HG03378 (cell line): ENCODE measurements around the gene FBXW12.
"Not testable (repeated sequence)": the region's sequence is repeated elsewhere in the genome, so short reads cannot be mapped to it uniquely, and the experiment has no call there.

Source experiments
- ATAC-seq: cut with Tn5 transposase; IDR thresholded peaks from one replicate; pipeline ENCODE4 v1.9.1; 2021; ENCODE audit warnings: mild to moderate bottlenecking, moderate library complexity; ENCODE audit not compliant: unreplicated experiment

The FBXW12 gene, protein sequence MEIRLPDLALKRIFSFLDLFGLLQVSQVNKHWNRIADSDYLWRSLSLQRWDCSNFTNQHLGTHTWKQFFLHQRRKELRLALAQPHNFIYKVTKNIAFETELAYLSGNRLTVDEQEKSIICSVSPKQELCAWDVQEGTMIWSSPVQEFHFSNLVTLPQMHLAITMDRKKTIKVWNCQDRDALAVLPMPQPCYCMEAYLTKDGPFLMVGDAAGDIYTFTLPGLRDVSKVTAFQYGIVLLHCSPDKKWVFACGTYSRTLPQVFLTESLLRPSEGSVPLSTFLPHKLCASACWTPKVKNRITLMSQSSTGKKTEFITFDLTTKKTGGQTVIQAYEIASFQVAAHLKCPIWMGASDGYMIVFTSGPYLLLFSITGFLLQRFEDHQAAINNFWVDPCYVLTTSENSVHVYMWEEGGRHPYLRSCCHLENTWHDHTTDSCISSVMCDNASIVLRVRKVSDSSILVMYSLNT

DNA sequence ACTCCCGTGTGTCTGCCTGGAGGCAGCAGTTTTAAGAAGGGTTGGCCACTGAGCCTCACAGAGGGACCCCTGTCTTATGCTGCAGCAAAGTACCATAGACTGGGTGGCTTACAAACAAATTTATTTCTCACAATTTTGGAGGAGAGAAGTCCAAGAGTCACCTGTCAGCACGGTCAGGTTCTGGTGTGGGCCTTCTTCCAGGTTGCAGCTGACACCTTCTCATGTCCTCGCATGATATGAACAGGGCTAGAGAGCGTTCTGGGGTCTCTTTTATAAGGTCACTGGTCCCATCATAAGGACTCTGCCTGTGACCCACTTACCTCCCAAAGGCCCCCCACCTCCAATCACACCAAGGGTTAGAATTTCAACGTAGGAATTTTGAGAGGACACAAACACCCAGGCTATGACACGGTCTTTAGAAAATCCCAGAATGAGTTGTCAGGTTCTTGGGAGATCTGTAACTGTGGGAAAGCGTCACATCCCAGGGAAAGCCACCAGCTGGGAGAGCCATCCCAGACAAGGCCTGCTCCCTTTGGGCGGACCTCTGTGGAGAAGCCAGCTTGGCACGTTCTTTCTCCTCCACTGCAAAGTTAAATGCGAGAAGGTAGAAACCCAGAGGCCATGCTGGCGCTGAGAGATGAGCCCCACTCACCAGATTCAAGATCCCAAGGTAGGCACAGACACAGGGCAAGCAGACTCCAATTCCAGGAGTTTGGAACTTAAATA lies at the start of gene FBXW12:
FBXW12 (plus strand) TSS at position 569 of the 726 bp plus-strand sequence. CDS start 549 bp downstream, outside the sequence.
- ATAC-seq = no peak

DNA sequence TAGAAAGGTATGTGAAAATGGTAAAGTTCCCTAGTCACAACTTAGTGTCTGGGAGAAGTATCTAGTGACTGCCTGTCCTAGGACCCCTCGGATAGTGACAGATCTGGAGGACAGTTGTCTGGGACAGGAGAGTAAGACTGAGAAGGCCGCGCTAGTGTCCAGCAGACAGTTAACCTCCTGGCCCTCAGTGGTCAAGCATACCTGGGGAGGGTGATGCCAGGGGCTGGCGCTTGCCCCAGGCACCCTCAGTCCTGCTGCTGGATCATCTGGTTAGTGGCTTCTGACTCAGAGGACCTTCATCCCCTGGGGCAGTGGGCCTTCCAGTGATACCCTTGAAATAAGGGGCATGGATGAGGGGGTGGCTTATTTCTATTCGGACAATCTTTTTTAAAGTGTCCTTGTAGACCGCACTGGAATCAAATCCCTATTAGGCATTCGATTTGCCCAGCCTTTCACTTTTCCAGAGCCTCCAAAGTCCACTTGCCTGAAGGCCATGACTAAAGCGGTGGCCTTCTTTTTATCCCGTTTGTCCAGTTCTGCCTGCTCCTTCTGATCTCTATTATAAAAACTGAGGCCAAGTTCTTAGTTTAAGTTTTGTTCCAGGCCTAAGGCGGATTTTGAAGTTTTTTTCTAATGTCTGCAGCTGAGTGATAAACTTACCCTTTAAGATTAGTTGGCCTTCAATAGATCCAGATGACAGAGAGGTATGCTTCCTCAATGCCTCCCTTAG lies 40.1 kb upstream of the FBXW12 start:
- ATAC-seq = not testable (repeated sequence)

DNA sequence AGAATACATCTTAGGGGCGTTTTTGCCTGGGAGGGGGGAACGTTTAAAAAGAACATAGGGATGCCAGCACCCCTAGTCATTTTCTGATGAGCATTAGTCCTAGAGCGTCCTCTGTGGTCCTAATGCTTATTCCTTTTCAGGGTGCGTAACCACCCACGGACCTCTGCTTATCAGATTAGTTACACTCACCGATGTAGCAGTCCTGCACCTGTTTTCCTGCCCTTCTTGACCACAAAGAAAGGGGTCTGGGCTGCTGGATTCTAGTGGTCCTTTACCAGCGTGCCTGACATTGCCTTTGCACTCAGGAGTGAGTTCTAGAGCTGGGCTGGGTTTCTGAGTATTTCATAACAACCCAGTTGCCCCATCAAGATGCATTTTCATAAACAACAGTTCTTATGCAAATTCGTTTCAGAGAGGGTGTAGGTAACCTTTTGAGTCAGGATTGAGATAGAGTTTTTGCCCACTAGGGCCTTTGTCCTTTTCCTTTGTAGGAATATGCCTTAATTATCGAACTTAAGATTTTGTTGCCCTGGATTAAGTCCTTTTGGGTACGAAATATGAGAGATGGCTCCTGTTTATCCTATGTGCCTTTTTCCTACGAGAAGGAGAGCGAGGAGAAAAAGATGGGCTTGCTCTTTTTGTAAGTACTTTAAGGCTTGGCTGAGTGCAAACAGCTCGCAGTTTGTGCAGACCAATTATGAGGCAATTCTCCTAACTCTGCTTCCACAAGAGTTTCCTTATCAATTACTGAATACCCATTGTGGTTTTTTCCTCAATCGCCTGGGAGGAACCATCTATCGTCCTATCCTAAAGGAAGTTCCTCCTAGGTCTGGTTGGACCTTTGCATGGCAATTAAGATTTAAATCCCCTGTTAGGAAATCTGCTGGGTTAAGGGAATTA lies 38.4 kb upstream of the FBXW12 start, which contains the start of gene SPINK8:
SPINK8 (minus strand) TSS at position 316 of the 900 bp plus-strand sequence. CDS start 5,320 bp downstream, outside the sequence.
- ATAC-seq = not testable (repeated sequence)

DNA sequence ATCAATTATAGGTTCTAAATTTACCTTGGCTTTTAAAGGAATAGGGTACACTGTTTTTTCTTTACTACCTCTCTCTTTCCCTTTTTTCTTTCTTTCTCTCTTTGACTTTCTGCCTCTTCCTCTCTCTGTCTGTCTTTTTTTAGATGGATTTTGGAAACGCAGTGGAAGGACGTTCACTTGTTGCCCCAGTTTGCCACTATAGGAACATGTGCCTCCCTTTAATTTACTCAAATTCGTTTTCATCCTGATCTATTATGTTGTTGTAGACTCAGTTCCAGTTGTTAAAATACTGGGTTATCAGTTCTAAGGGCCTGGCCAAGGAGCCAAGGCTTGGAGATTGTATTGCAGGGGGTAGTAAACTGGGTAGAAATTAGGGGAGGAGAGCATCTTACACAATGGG lies 37.4 kb upstream of the FBXW12 start:
- ATAC-seq = no peak

DNA sequence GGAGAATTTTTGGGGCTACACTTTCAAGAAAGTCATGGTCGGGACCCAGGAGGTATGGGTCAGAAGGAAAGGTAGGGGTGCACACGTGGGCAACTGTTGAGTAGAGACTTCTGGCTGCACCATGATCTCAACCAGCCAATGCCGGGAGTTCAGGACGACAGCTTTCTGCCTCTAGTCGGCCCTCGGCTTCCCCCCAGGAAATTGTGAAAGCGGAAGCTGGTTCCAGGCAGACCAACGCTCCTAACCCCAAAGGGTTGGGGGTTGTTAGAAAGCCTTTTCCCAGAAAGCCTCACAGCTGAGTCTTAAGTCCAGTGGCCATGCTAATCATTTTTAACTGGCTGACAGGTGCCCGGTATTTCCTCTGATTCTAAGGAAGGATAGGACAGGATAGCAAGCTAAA lies 36.7 kb upstream of the FBXW12 start:
- not testable (repeated sequence) for ATAC-seq

DNA sequence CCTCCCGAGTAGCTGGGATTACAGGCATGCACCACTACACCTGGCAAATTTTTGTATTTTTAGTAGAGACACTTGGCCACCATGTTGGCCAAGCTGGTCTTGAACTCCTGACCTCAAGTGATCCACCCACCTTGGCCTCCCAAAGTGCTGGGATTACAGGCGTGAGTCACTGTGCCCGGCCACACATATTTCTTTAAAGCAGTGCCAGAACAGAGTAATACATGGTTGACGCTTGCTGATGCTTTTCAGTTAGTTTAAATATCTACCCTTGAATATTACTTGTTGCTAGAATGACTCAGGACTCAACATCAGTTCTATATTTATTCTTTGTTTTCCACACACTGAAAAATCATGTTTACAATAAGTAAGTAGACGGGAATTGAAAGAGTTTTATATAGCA lies 34.5 kb upstream of the FBXW12 start:
- not testable (repeated sequence) for ATAC-seq

DNA sequence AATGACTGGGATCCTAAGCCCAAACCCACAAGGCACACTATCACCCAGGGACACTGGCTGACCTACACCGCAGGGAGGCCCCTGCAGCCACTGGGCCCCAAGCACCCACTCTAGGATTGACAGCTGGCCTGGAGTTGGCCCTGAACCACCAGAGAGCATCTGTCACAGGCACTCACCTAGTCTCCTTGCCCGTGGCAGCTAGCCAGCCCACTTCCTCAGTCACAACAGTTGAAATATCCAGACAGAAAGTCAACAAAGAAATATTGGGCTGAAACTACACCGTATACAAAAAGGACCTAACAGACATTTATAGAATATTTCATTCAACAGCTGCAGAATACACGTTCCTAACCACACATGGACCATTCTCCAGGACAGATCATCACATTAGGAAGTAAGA lies 33.4 kb upstream of the FBXW12 start:
- no peak for ATAC-seq

DNA sequence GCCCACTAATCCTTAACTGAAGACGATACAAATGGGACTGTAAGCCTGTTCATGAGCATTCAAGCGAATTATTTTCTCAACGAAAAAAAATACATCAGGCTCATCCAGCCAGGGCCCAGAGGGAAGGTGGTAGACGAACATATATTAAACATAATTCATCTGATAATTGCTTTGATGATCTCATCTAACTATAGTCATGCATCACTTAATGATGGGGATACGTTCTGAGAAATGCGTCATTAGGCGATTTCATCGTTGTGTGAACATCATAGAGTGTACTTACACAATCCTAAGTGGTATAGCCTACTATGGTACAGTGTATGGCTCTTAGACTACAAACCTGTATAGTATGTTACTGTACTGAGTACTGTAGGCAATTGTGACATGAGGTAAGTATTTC lies 28.6 kb upstream of the FBXW12 start:
- no peak for ATAC-seq

DNA sequence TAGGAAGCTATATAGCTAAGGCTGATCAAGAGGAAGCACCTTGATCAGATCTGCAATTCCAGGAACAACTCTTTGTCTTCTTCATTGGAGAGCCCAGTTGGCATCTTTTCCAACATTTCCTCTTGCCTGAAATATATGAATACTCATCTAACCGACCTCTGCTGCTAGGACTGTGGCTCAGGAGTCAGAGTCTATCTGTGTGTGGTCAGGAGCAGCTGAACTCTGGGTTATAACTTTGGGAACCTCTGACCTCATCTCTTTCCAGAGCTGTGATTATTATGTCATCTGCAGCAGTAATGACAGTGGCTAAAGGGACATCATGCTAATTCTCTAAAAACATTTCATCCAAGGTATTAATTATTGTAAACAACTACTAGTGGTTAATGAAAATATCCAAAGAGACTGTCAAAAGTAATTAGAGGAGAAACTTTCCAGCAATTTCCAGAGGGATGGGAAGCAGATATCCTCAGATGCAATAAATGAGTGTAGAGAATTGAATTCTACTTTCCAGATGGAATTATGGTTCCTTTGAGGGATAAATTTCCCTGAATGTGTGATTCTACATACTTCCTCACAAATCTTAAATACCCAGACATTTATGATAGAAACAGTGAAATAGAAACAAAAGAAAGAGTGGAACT lies 27.0 kb upstream of the FBXW12 start:
- no peak for ATAC-seq

DNA sequence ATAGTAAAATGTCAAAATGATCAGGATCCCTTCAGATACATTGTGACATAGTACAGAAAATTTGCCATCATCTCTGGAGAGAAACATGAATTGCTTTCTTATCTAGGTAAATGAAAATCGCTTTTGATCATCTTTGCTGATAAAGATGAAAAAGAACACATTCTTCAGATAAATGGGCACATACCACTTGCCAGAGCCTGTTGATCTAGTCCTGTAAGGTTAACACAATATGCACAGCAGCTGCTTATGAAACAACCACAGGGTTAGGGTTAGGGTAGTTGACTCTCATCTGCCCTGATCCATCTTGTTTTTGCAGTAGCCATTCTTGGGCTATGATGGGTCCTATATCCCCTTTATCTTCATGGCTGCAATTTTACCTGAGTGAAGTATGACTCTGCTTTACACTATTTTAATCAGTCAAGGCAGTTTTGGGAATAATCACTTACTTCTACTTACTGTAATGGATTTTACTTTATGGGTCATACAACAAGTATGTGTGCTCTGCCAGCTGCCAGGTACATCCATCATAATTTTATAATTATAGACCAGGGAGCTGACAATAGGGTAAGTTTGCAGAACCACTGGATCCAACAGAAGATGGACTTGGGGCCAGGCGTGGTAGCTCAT lies 26.0 kb upstream of the FBXW12 start:
- no peak for ATAC-seq

DNA sequence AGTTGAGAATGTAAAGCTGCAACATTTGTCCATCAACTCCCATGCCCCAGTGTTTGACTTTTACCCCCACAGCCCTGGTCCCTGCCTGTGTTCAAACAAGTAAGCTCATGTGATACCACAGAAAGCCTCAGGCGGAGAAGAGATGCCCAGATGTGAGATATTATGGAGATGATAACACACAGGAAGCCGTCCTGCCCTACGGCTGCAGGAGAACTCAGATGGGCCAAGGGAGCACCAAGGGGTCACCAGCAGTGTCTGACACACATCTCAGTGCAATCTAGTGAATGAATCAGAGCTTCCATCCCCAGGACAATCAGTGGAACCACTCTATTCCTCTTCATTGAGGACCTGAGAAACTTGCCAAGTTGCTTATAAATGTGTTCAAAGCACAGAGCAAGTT lies 24.5 kb upstream of the FBXW12 start:
- ATAC-seq = no peak

DNA sequence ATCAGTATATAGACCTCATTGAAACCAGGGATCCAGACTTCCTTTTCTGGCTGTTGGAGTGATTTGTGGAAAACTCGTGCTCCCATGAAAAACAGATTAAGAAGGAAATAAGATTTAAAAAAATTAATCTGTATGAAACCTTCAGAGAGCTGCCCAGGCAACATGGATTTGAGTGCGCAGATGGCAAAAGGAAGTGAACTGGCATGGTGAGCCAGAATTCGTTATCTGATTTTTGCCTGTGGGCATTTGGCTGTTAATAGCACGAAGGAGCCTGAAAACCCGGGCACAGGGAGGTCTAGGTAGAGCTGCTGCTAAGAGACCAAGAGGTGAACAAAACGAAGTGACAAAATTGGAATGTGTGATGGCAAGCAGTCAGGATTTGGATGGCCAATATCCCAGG lies 19.5 kb upstream of the FBXW12 start:
- no peak for ATAC-seq

DNA sequence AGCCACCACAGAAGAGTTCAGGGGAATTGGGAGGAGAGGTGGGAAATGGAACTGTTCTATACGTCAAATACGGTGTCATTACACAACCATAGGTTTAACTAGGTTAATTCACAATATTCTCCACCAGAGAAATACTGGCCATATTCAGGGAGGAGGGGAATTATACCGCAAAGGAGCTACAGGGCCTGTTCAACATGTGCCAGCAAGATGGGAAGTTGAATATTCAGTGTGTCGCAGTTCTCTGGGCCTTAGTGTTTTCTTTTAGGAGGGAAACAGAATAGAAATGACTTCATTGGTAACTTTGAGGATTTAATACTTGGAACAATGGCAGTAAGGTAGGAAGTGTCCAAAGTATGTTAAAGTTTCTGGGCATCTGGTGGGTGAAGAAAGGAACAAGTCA lies 18.0 kb upstream of the FBXW12 start:
- no peak for ATAC-seq

DNA sequence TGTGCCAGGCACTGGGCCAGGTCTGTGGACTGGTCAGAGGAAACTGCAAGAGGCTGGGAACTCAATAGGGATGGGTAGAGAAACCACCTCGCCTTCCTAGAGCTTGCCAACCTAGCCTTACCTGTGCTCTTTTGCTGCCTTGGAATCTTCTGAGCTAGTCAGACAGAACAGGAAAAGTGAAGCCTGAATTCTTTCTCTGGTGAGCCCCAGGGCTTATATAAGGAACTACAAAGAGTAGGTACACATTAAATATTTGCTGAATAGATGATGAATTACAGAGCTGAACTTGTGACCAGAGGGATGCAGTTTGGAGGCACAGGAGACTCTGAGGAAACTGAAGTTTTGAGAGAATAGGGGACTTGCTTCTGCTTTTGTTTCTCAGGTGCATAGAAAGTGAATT lies 15.6 kb upstream of the FBXW12 start:
- no peak for ATAC-seq

DNA sequence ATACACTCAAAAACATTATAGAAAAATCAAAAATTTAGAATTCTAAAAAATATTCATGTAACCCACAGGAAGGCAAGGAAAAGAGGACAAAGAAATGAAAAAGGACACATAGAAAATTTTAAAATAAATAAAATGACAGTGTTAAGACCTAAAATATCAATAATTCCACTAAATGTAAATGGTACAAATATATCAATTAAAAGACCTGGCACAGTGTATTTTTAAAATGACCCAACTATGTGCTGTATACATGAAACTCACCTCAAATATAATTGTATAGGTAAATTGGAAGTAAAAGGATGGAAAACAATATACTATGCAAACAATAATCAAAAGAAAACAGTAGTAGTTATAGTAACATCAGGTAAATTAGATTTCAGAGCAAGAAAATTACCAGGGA lies 10.1 kb upstream of the FBXW12 start:
- ATAC-seq = no peak

DNA sequence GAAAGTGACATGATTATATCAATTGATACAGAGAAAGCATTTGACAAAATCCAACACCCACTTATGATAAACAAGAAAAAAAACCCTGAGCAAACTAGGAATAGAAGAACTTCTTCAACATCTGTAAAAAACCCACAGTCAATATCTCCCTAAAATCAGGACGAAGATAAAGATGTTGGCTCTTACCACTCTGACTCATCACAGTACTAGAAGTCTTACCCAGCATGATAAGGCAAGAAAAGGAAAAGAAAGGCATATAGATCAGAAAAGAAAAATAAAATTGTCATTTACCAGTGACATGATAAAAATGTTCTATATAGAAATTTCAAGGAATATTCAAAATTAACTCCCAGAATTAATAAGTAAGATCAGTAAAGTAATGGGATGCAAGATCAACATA lies 7.2 kb upstream of the FBXW12 start:
- no peak for ATAC-seq

DNA sequence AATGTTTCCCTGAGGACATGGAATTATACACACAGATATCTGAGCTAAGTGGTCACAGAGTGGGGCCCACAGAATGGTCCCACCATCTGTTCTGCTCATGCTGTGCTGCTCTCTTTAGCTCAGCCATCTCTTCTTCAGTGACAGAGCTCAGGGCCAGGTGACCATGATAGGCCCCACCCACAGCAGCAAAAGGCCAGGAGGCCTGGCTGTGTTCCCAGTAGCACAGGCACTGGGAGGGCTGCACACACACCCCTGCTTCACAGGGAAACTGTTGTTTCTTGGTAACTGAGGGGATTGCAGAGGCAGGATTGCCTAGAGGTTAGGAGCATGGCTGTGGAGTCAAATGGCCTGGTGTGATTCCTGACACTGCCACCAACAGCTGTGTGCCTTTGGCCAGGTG lies 4.8 kb upstream of the FBXW12 start:
- ATAC-seq = no peak

DNA sequence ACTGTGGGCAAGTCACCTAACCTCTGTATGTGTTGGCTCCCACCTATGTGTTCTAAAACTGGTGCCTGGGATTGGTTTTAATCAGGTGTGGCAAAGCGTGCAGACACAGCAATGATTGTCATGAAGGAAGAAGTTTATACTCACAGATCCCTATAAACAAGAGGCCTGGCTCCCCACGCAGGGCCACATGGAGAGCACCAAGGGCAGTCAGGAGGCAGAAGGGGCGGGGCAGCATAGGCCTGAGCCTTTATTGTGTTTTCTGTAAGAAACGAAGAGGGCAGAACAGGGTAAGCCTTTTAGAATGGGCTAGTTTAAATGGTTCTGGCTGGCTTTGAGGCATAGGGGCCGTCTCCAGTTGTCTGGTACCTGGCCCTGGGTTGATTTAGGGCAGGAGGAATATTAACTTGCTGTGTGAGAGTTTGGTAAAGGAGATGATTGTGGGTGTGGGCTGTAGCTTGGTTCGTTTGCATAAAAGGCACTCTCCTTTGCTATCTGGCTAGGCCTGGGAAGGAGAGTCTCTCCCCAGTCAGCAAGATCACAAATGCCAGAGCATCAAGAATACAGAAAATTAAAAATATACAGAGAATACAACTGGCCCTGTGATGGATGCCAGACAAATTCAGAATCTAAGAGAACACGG lies 2.2 kb upstream of the FBXW12 start:
- ATAC-seq = no peak

DNA sequence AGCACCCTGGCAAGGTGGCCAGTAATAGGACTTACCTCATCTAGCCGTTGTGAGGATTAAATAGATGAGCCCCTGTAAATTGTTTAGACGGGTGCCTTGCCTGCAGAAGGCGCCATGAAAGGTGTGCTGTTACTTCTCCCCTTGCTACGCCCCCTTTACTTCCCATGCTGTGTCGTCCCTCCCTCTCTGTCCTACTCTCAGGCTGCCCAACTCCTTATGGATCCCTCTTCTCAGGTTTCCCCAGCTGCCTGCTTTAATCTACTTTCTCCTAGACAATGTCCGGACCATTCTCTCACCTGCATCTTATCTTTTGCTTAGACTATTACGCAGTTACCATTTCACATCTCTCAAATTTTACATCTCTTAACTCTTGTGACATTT lies 1.7 kb upstream of the FBXW12 start:
- no peak for ATAC-seq
